ENCODE measurements around the gene CEP72. TPM values are rescaled to one million over a fixed set of nuclear protein-coding genes. Genes with fewer than 3 reads are reported as not detected.

CEP72 gene
- total RNA-seq, 2 donors from 2014 or later: 24.8 to 44.2 TPM

Other genes starting within 250 kb of the CEP72 start
- gene EXOC3, start 169.2 kb upstream of the CEP72 start, total RNA-seq: 100 to 1,000 TPM in 1 of 2 donors, 10 to 100 TPM in 1; 83.8 to 101 TPM
- 1 to 10 TPM; 1.6 to 2.0 TPM for gene SLC9A3, start 87.9 kb upstream of the CEP72 start, total RNA-seq
- under 1 TPM; 0.10 to 0.14 TPM for gene TPPP, start 81.0 kb downstream of the CEP72 start, total RNA-seq
- gene ZDHHC11B, start 172.4 kb downstream of the CEP72 start, total RNA-seq: 1 to 10 TPM in 1 of 2 donors, not detected in 1; 1.4 TPM
- gene ZDHHC11, start 238.6 kb downstream of the CEP72 start, total RNA-seq: 10 to 100 TPM in 1 of 2 donors, 1 to 10 TPM in 1; 3.4 to 19.3 TPM

Data from activated naive CD4-positive, alpha-beta T cell treated with anti-CD3 and anti-CD28 coated beads, Interleukin-2, amount 50 U/mL, for 72 hours (primary cell).